GM23338 (cell line): ENCODE data around the gene SUSD3. TPM values are rescaled to one million over a fixed set of nuclear protein-coding genes. Genes with fewer than 3 reads are reported as not detected.

Experiments
- ATAC-seq: fragments of 200-7000 bp; cut with Tn5 transposase; 3 replicates; pipeline ENCODE4 v1.9.1; 2020
- DNase-seq: peaks from one replicate; pipeline ENCODE4 v3.0.0-alpha.2; 2015; ENCODE audit warnings: low spot score
- H2AFZ ChIP-seq: fragments of 200-600 bp; sonication (generic); 2 replicates; pipeline ENCODE4 v1.8.0; 2016; ENCODE audit warnings: antibody characterized with exemption, mild to moderate bottlenecking, moderate library complexity
- H3F3A ChIP-seq: fragments of 200-600 bp; sonication (generic); replicated peaks from 2 replicates; pipeline ENCODE4 v1.8.0; 2017; ENCODE audit warnings: antibody characterized with exemption, mixed run types, low read depth
- H3K27ac ChIP-seq: fragments of 200-600 bp; sonication (generic); 2 replicates; pipeline ENCODE4 v1.6.1; 2016; ENCODE audit warnings: low read depth
- H3K27me3 ChIP-seq: fragments of 200-600 bp; sonication (generic); 2 replicates; pipeline ENCODE4 v1.8.0; 2016; ENCODE audit warnings: mild to moderate bottlenecking, mixed run types, moderate library complexity; ENCODE audit not compliant: insufficient read depth
- H3K36me3 ChIP-seq: fragments of 200-600 bp; sonication (generic); 2 replicates; pipeline ENCODE4 v1.8.0; 2016; ENCODE audit warnings: mild to moderate bottlenecking; ENCODE audit not compliant: insufficient read depth
- H3K4me1 ChIP-seq: fragments of 200-600 bp; sonication (generic); 2 replicates; pipeline ENCODE4 v1.8.0; 2016; ENCODE audit warnings: mild to moderate bottlenecking, moderate library complexity; ENCODE audit not compliant: insufficient read depth
- H3K4me2 ChIP-seq: fragments of 200-600 bp; sonication (generic); 2 replicates; pipeline ENCODE4 v1.7.1; 2017; ENCODE audit warnings: mixed run types
- H3K4me3 ChIP-seq: fragments of 200-600 bp; sonication (generic); 2 replicates; pipeline ENCODE4 v1.6.1; 2016; ENCODE audit warnings: mixed run types
- H3K79me2 ChIP-seq: fragments of 200-600 bp; sonication (generic); replicated peaks from 2 replicates; pipeline ENCODE4 v1.8.0; 2017; ENCODE audit warnings: mild to moderate bottlenecking; ENCODE audit not compliant: insufficient read depth
- H3K9me2 ChIP-seq: fragments of 200-600 bp; sonication (generic); 2 replicates; pipeline ENCODE4 v1.8.0; 2017; ENCODE audit not compliant: insufficient read depth
- H4K20me1 ChIP-seq: fragments of 200-600 bp; sonication (generic); replicated peaks from 2 replicates; pipeline ENCODE4 v1.8.0; 2017; ENCODE audit warnings: mild to moderate bottlenecking; ENCODE audit not compliant: insufficient read depth
- H3K27ac Mint-ChIP-seq: 2 replicates; pipeline ENCODE4 v1.8.0; 2020; ENCODE audit warnings: inconsistent platforms, mild to moderate bottlenecking, moderate library complexity, mixed read lengths
- H3K27me3 Mint-ChIP-seq: 3 replicates; pipeline ENCODE4 v1.8.0; 2022; ENCODE audit warnings: low read depth, mild to moderate bottlenecking, moderate library complexity, mixed read lengths, inconsistent platforms; ENCODE audit not compliant: insufficient read depth, poor library complexity
- H3K36me3 Mint-ChIP-seq: 3 replicates; pipeline ENCODE4 v1.8.0; 2021; ENCODE audit warnings: low read depth, mild to moderate bottlenecking, inconsistent platforms, moderate library complexity, mixed read lengths
- H3K4me1 Mint-ChIP-seq: 3 replicates; pipeline ENCODE4 v1.8.0; 2020; ENCODE audit warnings: mild to moderate bottlenecking, inconsistent platforms, mixed read lengths
- H3K4me3 Mint-ChIP-seq: 3 replicates; pipeline ENCODE4 v1.8.0; 2021; ENCODE audit warnings: moderate library complexity, mild to moderate bottlenecking, inconsistent platforms, mixed read lengths
- H3K9me3 Mint-ChIP-seq: 3 replicates; pipeline ENCODE4 v1.8.0; 2020; ENCODE audit warnings: moderate library complexity, mild to moderate bottlenecking, inconsistent platforms, mixed read lengths
- CREB1 ChIP-seq: fragments of 250-450 bp; sonication (Bioruptor Pico); IDR thresholded peaks from 2 replicates; pipeline ENCODE4 v1.5.0; 2020; ENCODE audit warnings: low read depth, mild to moderate bottlenecking, moderate library complexity
- EZH2 ChIP-seq: fragments of 200-600 bp; sonication (generic); IDR thresholded peaks from one replicate; pipeline ENCODE4 v1.8.0; 2017; ENCODE audit warnings: antibody characterized with exemption, mild to moderate bottlenecking, low read depth; ENCODE audit not compliant: unreplicated experiment
- EZH2phosphoT487 ChIP-seq: fragments of 200-600 bp; sonication (generic); IDR thresholded peaks from one replicate; pipeline ENCODE4 v1.8.1; 2018; ENCODE audit warnings: antibody characterized with exemption; ENCODE audit not compliant: unreplicated experiment
- JUNB ChIP-seq: IDR thresholded peaks from one replicate; pipeline ENCODE4 v1.6.1; 2016; ENCODE audit warnings: antibody characterized with exemption; ENCODE audit not compliant: unreplicated experiment
- NANOG ChIP-seq: IDR thresholded peaks from 2 replicates; pipeline ENCODE4 v1.6.1; 2016; ENCODE audit warnings: antibody characterized with exemption, borderline replicate concordance
- POLR2AphosphoS5 ChIP-seq: IDR thresholded peaks from 2 replicates; pipeline ENCODE4 v1.6.1; 2016; ENCODE audit warnings: antibody characterized with exemption, low read depth
- STAT1 ChIP-seq: IDR thresholded peaks from one replicate; pipeline ENCODE4 v1.6.1; 2016; ENCODE audit warnings: antibody characterized with exemption; ENCODE audit not compliant: unreplicated experiment
- ZNF114 ChIP-seq: fragments of 250-450 bp; sonication (Bioruptor Pico); IDR thresholded peaks from 2 replicates; pipeline ENCODE4 v1.5.0; 2020; ENCODE audit warnings: mild to moderate bottlenecking, moderate library complexity
- ZNF331 ChIP-seq: fragments of 250-450 bp; sonication (Bioruptor Pico); IDR thresholded peaks from 2 replicates; pipeline ENCODE4 v1.5.0; 2020; ENCODE audit warnings: low read depth, mild to moderate bottlenecking, moderate library complexity
- polyA plus RNA-seq: library from polyadenylated mRNA; unstranded; fragments of >200 nt; fragmentation: Nextera tagmentation; extraction: Ambion mirVana; gene quantifications from 2 replicates; pipeline ENCODE4 v1.2.1, GENCODE V29; 2016
- total RNA-seq: library from RNA; depleted of rRNA; stranded (reverse); fragments of >200 nt; shearing (Covaris generic); gene quantifications from 2 replicates; pipeline ENCODE4 v1.2.3, GENCODE V29; 2014
- TF ChIP-seq, protein P1 (sequence below), 2 experiments: fragments of 200-600 bp in 1 of 2; sonication (generic) in 1 of 2; conservative IDR thresholded peaks; 2 replicates each; pipeline versions ENCODE4 v1.5.1 to v1.6.1; 2016 to 2017; ENCODE audit warnings: antibody characterized with exemption in 2 of 2, low read depth in 2 of 2, mild to moderate bottlenecking in 2 of 2, moderate library complexity in 1 of 2
- TF ChIP-seq, protein P2 (sequence below): fragments of 250-450 bp; sonication (Bioruptor Pico); IDR thresholded peaks from 2 replicates; pipeline ENCODE4 v1.5.0; 2020; ENCODE audit warnings: mild to moderate bottlenecking, moderate library complexity
- TF ChIP-seq, protein P3 (sequence below): IDR thresholded peaks from one replicate; pipeline ENCODE4 v1.6.1; 2018; ENCODE audit warnings: antibody characterized with exemption; ENCODE audit not compliant: unreplicated experiment
- TF ChIP-seq, protein P4 (sequence below): IDR thresholded peaks from 2 replicates; pipeline ENCODE4 v1.6.1; 2016; ENCODE audit warnings: antibody characterized with exemption

SUSD3 gene
- total and polyA plus RNA-seq, 2 experiments from 2014 or later, result 6.9 to 20.1 TPM

DNA sequence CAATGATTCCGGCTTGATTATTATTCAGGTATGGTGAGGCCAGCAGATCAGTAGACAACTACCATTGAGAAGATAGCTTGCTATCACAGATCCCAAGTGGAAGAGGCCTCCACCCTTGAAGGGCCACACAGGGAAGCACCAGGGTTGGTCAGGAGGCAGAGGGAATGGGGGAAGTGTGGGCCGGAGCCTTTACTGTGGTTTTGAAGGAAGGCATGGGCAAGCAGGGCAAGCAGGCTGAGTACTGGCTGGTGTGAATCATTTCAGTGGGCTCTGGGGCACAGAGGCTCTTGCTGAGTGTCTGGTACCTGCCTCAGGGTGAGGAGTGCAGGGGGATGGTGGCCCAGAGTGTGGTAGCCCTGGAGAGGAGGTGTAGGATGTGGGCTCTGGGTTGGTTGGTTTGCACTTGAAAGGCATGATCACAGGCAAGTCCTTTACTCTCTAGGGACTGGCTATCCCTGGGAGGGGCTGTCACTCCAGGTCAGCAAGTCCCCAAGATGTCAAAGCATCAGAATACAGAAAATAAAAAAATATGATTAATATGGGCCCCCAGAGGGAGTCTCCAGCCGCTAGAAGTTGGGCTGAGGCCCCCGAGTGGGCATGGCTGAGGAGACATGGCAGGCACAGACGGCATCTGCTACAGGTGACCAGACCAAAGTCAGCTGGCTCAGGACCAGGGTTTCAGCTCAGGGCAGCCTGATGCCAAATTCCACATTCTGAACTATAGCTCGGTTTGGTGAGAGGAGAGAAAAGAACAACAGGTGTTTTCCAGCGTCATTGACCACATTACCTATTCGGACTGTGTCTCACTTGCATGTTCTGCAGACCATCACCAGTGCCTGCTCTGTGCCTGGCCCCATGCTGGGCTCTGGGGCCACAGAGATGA, 9.7 kb upstream of the SUSD3 start:
- no peak overlapping the region for H2AFZ ChIP-seq
- no peak for DNase-seq
- no peaks in the 10 kb centered on the region for H3K79me2 ChIP-seq
- H3K36me3 ChIP-seq, result no peaks in the 10 kb centered on the region
- no peaks in the 10 kb centered on the region for H4K20me1 ChIP-seq
- no peak overlapping the region for H3K4me2 ChIP-seq
- Mint-ChIP-seq H3K36me3 (peaks cover 3% of the 10 kb centered on the region; the same call in 1 of the 3 replicates), H3K4me3 (no peak overlapping the region), H3K4me1 (peaks cover 9% of the 10 kb centered on the region), H3K27ac (no peak overlapping the region; the same call in 1 of the 2 replicates), H3K9me3 (peaks cover 8% of the 10 kb centered on the region; the same call in 2 of the 3 replicates), H3K27me3 (peaks cover 9% of the 10 kb centered on the region)
- no peaks in the 10 kb centered on the region for H3F3A ChIP-seq
- H3K27me3 ChIP-seq, result no peaks in the 10 kb centered on the region
- H3K4me3 ChIP-seq, result no peak overlapping the region
- TF ChIP-seq, protein P1, sequence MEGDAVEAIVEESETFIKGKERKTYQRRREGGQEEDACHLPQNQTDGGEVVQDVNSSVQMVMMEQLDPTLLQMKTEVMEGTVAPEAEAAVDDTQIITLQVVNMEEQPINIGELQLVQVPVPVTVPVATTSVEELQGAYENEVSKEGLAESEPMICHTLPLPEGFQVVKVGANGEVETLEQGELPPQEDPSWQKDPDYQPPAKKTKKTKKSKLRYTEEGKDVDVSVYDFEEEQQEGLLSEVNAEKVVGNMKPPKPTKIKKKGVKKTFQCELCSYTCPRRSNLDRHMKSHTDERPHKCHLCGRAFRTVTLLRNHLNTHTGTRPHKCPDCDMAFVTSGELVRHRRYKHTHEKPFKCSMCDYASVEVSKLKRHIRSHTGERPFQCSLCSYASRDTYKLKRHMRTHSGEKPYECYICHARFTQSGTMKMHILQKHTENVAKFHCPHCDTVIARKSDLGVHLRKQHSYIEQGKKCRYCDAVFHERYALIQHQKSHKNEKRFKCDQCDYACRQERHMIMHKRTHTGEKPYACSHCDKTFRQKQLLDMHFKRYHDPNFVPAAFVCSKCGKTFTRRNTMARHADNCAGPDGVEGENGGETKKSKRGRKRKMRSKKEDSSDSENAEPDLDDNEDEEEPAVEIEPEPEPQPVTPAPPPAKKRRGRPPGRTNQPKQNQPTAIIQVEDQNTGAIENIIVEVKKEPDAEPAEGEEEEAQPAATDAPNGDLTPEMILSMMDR (conservative IDR thresholded peaks at IDR 0.05; ENCODE audit: low read depth in 2 of 2), result no peak
- TF ChIP-seq, protein P2, sequence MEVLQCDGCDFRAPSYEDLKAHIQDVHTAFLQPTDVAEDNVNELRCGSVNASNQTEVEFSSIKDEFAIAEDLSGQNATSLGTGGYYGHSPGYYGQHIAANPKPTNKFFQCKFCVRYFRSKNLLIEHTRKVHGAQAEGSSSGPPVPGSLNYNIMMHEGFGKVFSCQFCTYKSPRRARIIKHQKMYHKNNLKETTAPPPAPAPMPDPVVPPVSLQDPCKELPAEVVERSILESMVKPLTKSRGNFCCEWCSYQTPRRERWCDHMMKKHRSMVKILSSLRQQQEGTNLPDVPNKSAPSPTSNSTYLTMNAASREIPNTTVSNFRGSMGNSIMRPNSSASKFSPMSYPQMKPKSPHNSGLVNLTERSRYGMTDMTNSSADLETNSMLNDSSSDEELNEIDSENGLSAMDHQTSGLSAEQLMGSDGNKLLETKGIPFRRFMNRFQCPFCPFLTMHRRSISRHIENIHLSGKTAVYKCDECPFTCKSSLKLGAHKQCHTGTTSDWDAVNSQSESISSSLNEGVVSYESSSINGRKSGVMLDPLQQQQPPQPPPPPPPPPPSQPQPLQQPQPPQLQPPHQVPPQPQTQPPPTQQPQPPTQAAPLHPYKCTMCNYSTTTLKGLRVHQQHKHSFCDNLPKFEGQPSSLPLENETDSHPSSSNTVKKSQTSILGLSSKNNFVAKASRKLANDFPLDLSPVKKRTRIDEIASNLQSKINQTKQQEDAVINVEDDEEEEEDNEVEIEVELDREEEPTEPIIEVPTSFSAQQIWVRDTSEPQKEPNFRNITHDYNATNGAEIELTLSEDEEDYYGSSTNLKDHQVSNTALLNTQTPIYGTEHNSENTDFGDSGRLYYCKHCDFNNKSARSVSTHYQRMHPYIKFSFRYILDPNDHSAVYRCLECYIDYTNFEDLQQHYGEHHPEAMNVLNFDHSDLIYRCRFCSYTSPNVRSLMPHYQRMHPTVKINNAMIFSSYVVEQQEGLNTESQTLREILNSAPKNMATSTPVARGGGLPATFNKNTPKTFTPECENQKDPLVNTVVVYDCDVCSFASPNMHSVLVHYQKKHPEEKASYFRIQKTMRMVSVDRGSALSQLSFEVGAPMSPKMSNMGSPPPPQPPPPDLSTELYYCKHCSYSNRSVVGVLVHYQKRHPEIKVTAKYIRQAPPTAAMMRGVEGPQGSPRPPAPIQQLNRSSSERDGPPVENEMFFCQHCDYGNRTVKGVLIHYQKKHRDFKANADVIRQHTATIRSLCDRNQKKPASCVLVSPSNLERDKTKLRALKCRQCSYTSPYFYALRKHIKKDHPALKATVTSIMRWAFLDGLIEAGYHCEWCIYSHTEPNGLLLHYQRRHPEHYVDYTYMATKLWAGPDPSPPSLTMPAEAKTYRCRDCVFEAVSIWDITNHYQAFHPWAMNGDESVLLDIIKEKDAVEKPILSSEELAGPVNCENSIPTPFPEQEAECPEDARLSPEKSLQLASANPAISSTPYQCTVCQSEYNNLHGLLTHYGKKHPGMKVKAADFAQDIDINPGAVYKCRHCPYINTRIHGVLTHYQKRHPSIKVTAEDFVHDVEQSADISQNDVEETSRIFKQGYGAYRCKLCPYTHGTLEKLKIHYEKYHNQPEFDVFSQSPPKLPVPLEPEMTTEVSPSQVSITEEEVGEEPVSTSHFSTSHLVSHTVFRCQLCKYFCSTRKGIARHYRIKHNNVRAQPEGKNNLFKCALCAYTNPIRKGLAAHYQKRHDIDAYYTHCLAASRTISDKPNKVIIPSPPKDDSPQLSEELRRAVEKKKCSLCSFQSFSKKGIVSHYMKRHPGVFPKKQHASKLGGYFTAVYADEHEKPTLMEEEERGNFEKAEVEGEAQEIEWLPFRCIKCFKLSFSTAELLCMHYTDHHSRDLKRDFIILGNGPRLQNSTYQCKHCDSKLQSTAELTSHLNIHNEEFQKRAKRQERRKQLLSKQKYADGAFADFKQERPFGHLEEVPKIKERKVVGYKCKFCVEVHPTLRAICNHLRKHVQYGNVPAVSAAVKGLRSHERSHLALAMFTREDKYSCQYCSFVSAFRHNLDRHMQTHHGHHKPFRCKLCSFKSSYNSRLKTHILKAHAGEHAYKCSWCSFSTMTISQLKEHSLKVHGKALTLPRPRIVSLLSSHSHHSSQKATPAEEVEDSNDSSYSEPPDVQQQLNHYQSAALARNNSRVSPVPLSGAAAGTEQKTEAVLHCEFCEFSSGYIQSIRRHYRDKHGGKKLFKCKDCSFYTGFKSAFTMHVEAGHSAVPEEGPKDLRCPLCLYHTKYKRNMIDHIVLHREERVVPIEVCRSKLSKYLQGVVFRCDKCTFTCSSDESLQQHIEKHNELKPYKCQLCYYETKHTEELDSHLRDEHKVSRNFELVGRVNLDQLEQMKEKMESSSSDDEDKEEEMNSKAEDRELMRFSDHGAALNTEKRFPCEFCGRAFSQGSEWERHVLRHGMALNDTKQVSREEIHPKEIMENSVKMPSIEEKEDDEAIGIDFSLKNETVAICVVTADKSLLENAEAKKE (CRISPR knock-in tag), result no peak
- no peak for TF ChIP-seq ZNF114
- TF ChIP-seq EZH2phosphoT487, result no peak
- no peak for TF ChIP-seq STAT1
- TF ChIP-seq JUNB, result no peak
- no peak for TF ChIP-seq EZH2
- TF ChIP-seq CREB1 (CRISPR knock-in tag), result no peak
- no peak for TF ChIP-seq NANOG
- TF ChIP-seq, protein P3, sequence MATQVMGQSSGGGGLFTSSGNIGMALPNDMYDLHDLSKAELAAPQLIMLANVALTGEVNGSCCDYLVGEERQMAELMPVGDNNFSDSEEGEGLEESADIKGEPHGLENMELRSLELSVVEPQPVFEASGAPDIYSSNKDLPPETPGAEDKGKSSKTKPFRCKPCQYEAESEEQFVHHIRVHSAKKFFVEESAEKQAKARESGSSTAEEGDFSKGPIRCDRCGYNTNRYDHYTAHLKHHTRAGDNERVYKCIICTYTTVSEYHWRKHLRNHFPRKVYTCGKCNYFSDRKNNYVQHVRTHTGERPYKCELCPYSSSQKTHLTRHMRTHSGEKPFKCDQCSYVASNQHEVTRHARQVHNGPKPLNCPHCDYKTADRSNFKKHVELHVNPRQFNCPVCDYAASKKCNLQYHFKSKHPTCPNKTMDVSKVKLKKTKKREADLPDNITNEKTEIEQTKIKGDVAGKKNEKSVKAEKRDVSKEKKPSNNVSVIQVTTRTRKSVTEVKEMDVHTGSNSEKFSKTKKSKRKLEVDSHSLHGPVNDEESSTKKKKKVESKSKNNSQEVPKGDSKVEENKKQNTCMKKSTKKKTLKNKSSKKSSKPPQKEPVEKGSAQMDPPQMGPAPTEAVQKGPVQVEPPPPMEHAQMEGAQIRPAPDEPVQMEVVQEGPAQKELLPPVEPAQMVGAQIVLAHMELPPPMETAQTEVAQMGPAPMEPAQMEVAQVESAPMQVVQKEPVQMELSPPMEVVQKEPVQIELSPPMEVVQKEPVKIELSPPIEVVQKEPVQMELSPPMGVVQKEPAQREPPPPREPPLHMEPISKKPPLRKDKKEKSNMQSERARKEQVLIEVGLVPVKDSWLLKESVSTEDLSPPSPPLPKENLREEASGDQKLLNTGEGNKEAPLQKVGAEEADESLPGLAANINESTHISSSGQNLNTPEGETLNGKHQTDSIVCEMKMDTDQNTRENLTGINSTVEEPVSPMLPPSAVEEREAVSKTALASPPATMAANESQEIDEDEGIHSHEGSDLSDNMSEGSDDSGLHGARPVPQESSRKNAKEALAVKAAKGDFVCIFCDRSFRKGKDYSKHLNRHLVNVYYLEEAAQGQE, result no peak
- no peak for TF ChIP-seq POLR2AphosphoS5
- TF ChIP-seq ZNF331 (CRISPR knock-in tag), result no peak
- TF ChIP-seq, protein P4, sequence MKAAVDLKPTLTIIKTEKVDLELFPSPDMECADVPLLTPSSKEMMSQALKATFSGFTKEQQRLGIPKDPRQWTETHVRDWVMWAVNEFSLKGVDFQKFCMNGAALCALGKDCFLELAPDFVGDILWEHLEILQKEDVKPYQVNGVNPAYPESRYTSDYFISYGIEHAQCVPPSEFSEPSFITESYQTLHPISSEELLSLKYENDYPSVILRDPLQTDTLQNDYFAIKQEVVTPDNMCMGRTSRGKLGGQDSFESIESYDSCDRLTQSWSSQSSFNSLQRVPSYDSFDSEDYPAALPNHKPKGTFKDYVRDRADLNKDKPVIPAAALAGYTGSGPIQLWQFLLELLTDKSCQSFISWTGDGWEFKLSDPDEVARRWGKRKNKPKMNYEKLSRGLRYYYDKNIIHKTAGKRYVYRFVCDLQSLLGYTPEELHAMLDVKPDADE, result no peak
- peaks cover 11% of the 10 kb centered on the region for H3K4me1 ChIP-seq
- no peaks in the 10 kb centered on the region for H3K9me2 ChIP-seq
- ATAC-seq, result no peak
- no peak overlapping the region for H3K27ac ChIP-seq
